KG1 (cell line): ENCODE results near the gene ARAP2.
A peak's percentile ranks its signal among the peaks of the same experiment; 100 is the strongest.

ENCODE experiments used
- DNase-seq: peaks from one replicate; lab custom pipeline; 2025; lab: John Stamatoyannopoulos, UW

ARAP2 gene

DNA sequence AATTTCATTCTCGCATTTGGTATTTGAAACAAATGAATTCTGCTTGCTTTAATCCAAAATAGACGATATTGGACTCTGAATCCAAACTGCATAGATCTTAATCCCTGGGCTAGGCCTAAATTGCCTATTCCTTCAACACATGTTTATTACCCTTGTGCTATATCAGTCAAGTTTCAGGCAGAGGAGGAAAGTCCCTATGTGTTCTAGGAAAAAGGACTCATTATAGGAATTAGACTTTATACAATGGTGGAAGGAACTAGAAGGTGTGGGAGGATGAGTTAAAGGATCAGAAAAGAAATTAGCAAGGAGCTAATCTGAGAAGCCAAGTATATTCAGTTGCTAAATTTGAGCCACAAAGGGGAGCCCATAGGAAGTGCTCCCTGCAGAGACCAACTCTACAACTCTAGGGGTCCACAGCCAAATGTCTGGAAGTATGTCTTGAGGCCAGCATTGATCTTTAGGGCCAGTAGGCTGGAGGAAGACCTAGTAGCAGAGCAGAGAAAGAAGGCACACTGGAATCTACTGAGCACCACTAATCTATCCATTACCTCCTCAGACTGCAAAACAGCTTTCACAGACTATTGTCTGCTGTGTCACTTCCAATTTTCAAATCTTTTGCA lies 20.0 kb upstream of the ARAP2 start:
- no peak for DNase-seq

DNA sequence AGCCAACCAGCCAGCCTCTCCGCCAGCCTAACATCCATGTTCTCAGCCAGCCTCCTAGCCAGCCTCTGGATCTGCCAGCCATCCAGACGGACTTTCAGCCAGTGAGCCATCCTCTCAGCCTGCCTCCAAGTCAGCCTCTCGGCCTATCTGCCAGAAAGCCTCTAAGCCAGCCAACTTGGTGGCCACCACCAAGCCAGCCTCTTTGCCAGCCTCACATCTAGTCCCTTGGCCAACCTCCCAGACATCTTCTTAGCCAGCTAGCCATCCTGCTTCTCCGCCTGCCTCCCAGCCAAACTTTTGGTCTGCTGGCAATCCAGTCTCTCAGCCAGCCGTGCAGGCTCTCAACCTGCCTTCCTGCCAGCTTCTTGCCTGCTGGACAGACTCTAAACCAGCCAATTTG lies 16.4 kb upstream of the ARAP2 start:
- DNase-seq: no peak

DNA sequence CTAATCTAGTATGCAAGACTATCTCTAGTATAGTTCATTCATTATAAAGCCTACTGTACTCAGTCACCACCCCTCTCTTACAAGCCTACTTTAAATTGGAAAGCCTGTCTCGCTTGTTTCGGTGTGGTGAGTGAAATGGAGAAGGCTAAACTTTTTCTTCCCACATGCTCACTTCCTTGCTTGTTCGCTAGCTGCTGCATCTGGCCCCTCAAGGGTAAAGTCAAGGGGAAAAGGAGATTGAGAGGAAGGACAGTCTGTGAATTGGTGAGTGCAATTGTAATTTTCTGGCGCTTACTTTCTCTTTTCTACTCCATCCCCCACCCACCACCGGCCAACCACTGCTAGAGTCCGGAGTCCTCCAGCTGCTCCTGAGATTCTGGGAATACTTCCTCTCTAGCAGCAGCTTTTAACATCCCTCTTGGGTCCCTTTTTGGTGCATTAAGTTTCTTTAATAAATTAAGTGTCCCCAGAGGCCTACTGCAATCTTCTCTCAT lies 12.1 kb upstream of the ARAP2 start:
- no peak for DNase-seq

DNA sequence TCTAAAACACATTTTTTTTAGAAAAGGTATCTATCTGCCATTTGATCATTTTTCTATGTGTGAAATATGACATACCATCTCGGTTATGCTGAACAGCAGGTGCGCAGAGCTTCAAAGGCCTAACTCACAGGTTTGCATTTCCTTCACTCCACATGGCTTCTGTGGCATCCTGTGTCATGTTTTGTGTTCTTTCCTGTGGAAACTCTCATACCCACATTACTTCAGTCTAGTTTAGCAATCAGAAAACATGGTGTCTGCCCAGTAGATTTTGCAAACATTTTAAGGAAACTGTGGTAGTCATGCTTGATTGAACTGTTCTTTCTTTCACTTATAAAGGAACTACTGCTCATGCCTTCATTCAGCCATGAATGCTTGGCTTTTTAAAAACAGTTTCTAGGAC lies 11.3 kb upstream of the ARAP2 start:
- peak; percentile 23 for DNase-seq

DNA sequence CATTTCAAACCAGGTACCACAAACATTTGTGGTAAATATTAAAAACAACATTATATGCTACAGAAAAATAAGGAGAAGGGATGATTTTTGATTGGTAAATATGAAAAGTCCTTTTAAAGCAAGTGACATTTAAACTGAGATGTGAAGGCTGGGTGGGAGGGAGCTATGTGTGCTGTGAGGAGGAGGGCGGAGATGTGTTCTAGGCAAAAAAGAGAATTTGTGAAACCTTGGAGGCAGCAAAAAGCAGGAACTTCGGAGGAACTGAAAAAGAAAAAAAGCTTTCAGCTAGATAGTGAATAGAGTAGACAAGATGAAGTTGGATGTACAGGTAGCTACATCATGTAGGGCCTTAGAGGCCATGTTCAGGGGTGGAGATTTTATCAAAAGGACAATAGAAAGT lies 10.1 kb upstream of the ARAP2 start:
- no peak for DNase-seq

DNA sequence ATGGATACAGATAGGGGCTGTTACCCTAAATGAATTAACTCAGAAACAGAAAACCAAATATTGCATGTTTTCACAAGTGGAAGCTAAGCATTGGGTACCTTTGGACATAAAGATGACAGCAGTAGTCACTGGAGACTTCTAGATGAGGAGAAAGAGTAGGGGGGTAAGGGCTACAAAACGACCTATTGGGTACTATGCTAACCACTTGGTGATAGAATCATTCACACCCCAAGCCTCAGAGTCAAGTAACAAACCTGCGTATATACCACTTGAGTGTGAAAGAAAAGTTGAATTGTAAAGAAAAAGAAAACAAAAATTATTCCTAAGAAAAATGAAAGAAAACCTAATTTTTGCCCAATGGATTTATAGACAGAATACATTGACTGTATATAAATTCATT lies 7.7 kb upstream of the ARAP2 start:
- DNase-seq: no peak

DNA sequence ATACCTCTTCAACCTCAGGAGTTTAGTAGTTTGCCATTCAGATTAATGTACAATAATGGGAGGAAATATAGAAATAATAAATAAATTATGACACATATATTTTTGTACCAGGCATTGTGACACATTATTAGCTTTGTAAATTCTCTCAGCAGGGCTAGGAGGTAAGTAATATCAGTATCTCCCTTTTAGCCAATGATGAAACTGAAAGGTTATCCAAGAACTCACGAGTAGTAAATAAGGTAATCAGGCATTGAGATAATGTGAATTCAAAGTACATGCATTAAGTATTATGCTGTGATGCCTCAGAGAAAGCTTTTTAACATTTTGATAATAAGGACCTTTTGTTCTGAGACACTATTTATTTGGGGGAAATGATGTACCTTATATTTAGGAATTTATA lies 5.3 kb upstream of the ARAP2 start:
- no peak for DNase-seq

DNA sequence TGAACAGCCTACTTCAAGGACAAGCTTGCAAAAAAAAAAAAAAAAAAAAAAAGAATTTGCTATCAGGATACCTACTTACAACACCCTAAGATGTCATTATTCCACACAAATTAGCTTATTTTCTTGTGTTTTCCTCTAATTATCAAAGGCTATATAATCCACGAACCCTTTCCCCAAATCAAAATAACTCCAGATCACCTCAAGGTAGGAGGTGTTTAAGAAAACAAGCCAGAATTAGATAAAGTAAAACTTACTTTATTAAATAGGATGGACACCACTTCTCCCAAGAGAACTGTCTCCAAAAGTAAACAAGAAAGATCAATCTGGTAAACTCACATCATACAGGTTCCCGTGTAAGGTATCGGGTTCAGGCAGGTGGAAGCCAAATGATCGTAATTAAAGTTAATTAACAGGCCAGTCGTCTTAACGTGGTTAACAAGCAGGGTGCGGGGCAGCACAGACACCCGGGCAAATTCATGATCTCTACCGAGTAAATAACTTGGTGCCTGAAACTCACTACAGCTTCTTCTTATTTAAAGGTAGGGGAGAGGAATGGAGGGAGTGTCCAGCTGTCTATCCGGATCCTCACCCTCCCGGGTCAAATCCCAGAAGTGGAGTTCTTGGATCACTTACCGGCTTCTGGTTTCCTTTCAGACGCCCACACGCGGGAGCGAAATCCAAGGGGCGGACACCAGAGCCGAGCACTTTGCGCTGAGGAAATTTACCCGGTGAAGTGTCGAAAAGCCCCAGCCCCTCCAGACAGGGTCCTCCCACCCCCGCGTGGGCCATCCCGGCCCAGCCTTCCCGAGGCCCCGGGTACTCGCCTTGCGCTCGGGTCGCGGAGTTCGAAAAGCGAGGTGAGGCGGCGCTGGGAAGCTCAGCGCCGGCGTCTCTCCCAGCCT lies 708 bp downstream of the ARAP2 start:
- peak; percentile 72 for DNase-seq

DNA sequence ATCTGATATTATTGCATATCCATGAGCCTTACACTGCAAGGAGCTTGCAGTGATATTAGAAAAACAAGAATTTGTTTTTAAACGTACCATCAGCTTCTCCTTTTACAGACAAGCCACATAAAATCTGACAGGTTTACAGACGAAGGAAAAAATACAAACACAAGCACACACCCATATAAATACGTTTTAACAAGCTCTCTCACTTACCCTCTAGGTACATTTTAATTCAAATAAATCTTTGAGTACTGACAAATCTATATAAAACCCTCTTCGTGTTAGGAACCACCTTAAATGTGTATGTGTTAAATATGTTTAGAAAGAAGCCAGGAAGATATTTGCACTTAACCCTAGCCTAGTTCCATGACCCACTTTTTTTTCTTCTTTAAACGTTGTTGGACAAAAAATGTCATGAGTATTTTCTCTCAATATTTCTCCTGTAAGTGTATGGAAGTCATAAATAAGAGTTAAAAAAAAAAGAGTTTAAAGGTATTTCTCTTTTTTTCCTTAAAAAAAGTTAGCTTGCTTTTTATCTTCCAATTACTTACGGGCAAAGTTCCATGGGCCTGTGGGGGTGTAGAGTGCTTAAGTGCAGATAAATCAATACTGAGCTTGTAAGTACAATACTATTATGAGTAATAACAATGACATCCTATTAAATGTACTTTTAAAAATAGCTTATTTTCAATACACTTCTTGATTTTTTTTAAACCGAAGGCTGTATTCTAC lies 1.5 kb downstream of the ARAP2 start:
- no peak for DNase-seq

DNA sequence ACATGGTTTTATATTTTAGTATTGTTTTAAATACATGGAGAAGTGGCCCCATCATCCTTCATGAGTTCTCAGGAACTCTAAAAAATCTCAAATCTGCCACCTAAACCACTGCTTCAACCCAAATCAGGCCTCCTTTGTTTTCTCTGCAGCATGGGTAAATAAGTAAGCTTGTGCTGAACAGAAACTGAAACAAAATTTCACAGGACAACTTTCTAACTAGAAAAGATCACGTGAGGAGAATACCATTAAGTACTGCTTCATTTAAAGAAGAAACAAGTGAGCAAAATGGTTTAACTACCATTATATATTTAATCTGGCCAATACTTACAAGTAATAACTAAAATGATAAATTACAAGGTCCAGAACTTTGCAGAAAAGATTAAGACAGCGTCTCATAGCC lies 2.5 kb downstream of the ARAP2 start:
- DNase-seq: no peak

DNA sequence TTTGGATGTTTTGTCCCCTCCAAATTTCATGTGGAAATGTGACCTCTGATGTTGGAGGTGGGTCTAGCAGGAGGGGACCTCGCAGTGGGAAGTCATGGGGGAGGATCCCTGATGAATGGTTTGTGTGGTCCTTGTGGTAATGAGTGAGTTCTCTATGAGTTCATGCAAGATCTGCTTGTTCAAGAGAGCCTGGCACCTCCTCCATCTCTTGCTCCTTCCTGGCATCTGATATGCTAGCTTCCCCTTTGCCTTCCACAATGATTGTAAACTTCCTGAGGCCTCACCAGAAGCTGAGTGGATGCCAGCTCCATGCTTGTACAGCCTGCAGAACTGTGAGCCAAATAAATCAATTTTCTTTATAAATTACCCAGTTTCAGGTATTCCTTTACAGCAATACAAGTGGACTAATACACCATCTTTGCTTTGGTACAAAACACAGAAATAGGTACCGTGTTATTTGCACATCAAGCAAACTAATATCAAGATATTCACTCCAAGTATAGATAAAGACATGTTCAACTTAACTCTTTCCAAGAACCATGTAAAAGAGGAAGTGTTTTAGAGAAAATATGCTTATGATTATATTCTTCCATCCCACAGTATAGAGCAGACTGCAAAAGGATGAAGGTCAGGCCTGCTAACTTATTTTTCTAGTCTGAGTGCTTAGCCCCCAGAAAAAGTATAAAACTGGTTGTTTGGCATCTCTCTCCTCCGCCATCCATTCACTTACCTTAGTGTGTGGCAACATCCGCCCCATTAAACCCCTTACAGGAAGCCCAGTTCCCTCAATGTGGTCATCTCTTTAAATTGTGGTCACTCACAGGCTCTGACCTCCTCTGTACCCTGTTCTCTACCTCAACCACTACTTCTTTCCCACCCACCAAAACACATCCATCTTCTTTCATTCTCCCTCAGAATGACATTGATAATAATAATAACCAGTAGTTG lies 6.7 kb downstream of the ARAP2 start:
- DNase-seq: no peak

DNA sequence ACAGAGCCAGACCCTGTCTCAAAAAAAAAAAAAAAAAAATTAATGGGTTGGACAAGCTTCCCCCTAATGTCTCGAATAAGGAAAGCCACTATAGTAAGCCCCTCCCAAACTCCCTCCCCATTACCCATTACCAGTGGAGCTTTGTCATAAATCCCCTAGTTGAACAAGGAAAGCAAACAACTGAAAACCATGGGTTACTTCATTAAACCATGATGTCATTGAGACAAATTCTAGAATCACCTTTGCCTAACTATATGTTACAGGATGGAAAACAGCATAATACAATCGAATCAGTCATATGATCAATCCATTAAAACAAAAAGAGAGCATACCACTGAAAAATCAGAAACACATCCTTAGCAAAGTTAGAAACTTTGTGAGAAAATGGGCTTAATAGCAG lies 8.2 kb downstream of the ARAP2 start:
- no peak for DNase-seq

DNA sequence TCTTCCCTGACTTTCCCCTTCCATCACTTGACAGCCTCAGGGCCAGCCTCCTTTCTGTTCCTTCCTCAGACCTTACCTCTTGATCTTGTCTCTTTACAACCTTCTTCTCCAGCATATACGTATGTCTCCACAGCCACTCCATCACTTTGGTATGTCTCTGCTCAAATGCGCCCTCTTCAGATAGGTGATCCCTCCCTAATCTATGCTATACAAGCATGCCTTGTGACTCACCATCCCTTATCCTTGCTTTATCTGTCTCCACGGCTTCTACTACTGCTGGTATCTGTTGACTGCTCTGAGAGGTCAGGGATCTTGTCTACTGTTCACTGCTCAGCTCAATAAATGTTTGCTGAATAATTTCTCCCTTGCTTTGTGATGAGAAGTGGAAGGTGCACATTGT lies 9.0 kb downstream of the ARAP2 start:
- no peak for DNase-seq

DNA sequence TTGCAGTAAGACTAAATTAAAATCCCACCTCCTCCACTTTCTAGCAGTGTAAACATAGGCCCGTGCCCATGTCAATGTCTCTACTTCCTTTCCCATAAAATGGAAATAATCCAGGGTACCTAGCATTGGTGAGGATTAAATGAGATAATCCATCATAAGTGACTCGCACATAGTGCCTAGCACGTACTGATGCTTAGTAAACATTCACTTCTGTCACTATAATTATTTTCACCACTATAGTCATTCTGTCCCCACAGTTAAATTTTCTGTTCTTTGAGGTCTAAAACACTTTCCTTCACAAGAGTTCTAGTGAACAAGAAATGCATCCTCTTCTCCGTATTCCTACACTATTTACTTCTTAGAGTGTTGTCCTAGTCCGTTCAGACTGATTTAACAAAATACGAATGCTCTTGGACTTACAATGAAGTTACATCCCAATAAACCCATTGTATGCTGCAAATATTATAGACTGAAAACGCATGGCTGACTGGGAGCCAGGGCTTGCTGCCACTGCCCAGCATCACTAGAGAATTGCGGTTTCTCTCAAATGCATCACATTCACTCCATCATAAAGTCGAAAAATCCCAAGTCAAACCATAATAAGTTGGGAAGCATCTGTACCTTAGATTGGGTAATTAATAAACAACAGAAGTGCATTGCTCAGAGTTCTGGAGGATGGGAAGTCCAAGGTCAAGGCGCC lies 10.6 kb downstream of the ARAP2 start:
- no peak for DNase-seq

DNA sequence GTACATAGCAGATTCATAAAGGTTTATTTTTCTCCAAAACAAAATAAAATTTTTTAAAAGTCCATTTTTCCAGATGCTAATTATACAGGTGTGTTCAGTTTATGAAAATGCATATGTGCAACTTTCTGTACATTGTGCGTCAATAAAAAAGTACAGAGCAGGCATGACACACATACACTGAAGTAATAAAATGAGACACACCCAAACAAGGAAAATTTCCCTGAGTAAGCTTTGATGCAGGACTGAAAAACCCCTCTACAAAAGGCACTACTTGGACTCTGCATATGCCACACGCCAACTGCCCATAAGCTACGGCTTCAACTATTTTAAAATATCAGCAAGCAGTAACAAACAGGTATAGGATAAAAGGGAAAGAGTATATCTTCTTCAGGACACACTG lies 13.8 kb downstream of the ARAP2 start:
- DNase-seq: no peak

DNA sequence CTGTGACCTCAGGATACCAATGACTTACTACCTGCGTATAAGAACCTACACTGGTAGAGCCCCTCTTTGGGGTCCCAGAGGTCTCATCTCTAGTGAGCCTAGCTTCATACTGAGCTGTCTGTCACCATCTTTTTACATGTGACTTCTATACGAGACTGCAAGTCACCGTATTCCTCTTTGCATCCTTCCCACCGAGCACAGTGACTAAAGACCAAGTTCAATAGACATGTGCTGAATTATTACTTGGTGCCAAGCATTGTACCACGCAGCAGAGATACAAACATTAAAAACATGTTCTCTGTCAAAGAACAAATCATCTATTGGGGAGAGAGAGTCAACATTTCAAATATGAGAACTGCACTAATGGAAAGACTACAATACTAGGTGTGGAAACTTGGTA lies 16.4 kb downstream of the ARAP2 start:
- no peak for DNase-seq

DNA sequence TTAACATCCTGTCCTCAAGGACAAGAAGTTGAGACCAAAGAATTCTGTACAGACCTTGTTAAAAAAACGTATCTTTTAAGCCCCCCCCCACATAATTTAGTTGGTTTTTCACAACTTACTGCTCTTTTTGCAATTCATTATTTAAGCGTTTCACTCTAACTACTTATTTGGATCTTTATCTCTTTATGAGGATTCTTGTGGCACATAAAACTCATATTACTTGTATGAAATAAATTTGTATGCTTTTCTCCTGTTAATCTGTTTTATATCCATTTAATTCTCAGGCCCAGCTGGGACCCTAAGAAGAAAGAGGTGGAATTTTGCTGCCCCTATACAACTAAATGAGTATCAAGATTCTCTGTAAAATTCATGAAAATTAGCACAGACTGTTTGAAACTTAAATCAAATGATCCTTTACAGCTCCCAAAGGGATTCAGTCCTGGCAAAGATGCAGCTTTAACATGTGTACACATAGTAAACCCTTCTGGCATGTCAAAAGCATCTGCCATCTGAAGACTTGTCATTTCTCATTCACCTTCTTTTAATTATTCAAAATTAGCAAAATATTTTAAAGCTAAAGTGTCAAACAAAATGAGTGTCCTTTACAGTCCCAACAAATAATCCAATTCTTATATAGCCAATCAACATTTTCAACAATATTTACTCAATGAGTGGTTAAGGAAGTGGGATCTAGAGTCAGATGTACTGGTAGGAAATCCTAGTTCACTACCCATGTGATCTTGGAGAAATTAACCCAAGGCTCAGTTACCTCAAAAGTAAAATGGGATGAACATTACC lies 17.7 kb downstream of the ARAP2 start:
- no peak for DNase-seq

DNA sequence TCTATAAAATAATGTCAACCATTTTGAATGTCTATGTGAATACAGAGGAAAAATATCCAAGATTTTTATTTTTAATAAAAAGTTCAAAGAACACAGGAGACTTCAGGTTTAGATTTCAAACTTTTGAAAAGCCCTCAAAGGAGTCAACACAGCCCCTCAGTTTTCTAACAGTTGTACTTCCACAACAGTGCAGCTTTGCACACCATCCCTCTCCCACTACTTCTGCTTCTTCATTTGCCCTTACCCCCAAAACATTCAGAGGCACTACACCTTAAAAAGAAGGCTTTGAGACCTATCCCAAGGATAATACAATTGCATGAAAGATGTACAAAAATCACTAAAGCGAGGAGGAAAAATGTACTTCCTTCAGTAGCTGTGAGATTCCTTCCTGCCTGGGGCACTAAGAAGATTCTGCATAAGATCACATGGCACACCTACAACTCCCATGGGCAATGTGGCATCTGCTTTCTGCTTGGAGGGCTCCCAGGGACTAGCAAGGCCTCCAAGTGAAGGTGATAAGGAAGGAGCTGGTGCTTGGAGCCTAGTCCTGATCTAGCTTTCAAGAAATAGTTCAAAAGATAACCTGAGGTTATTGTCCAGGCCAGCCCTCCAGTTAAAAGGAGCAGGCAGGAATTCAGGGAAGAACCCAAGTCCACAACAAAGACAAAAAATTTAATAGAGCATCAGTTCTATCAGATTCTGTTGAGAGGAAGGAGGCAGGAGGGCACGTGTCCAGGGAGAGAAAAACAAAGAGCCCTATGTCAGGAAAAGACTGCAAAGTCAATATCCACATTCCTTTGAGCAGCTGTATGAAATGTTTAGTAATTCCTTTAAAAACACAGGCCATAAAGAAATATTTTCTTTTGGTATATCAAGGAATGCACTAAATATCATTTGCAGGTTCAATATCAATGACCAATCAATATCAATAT lies 19.1 kb downstream of the ARAP2 start:
- no peak for DNase-seq

DNA sequence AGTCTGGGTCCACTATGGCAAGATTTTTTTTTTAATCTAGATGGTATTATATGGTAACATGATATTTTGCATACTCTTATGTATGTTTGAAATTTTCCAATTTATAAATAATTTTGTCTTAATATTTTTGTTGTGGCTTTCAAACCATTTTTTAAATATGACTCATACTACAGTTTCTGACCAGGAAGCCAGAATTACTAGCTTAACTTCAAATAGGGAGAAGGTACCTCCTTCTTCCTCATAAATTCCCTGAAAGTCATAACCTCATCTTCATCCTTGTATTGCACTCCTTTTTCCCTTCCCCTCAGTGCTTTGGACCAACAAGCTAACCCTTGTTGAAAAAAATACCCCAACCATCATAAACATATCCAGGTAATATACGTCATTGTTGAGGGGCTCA lies 21.6 kb downstream of the ARAP2 start:
- DNase-seq: no peak
